GM12878 (cell line): Measurements from ENCODE around the gene LLPH. TPM values are rescaled to one million over a fixed set of nuclear protein-coding genes. Genes with fewer than 3 reads are reported as not detected.

Experiments used
- CBFB ChIP-seq: IDR thresholded peaks from 2 replicates; pipeline ENCODE4 v1.6.1; 2016; ENCODE audit warnings: antibody characterized with exemption, low read depth
- DPF2 ChIP-seq: fragments of 450-650 bp; IDR thresholded peaks from 2 replicates; pipeline ENCODE4 v1.6.1; 2017; ENCODE audit warnings: mild to moderate bottlenecking
- EED ChIP-seq: sonication (generic); IDR thresholded peaks from 2 replicates; pipeline ENCODE4 v1.6.1; 2016; ENCODE audit warnings: antibody characterized with exemption, low read depth
- ETV6 ChIP-seq, 2 experiments: fragments of 450-650 bp in 1 of 2; IDR thresholded peaks in 1 of 2; conservative IDR thresholded peaks in 1 of 2; 2 replicates each; pipeline ENCODE4 v1.6.1; 2014; ENCODE audit warnings: antibody characterized with exemption in 1 of 2, borderline replicate concordance in 1 of 2, low read depth in 1 of 2, mild to moderate bottlenecking in 1 of 2, moderate library complexity in 1 of 2
- EZH2 ChIP-seq: IDR thresholded peaks from 2 replicates; pipeline ENCODE4 v1.6.1; 2012; ENCODE audit warnings: low read depth, mild to moderate bottlenecking, control low read depth, inconsistent platforms, low read length, borderline replicate concordance; ENCODE audit not compliant: control insufficient read depth
- GATAD2B ChIP-seq: fragments of 450-650 bp; conservative IDR thresholded peaks from 2 replicates; pipeline ENCODE4 v1.6.1; 2017; ENCODE audit warnings: low read depth, mild to moderate bottlenecking, moderate library complexity
- MEF2A ChIP-seq: IDR thresholded peaks from 2 replicates; pipeline ENCODE4 v1.6.1; 2011; ENCODE audit warnings: low read depth, mild to moderate bottlenecking, low read length, moderate library complexity; ENCODE audit not compliant: insufficient read depth
- NFYA ChIP-seq: IDR thresholded peaks from 2 replicates; pipeline ENCODE4 v1.6.1; 2011; ENCODE audit warnings: low read depth, mild to moderate bottlenecking, low read length, improper control_type of control experiment, borderline replicate concordance
- NR2C2 ChIP-seq: IDR thresholded peaks from 2 replicates; pipeline ENCODE4 v1.6.1; 2011; ENCODE audit warnings: borderline replicate concordance, low read depth; ENCODE audit not compliant: control insufficient read depth, insufficient read length
- POLR2A ChIP-seq: IDR thresholded peaks from 2 replicates; pipeline ENCODE4 v1.6.1; 2011; ENCODE audit warnings: low read depth, mild to moderate bottlenecking, low read length
- RAD51 ChIP-seq: fragments of 450-650 bp; IDR thresholded peaks from 2 replicates; pipeline ENCODE4 v1.6.1; 2016; ENCODE audit warnings: moderate library complexity, mild to moderate bottlenecking, inconsistent platforms
- TARDBP ChIP-seq: IDR thresholded peaks from 2 replicates; pipeline ENCODE4 v1.6.1; 2016; ENCODE audit warnings: borderline replicate concordance
- YBX1 ChIP-seq: fragments of 450-650 bp; IDR thresholded peaks from 2 replicates; pipeline ENCODE4 v1.6.1; 2016; ENCODE audit warnings: antibody characterized with exemption
- ZNF217 ChIP-seq: fragments of 450-650 bp; IDR thresholded peaks from 2 replicates; pipeline ENCODE4 v1.6.1; 2017; ENCODE audit warnings: antibody characterized with exemption, mild to moderate bottlenecking
- ZNF24 ChIP-seq: fragments of 450-650 bp; IDR thresholded peaks from 2 replicates; pipeline ENCODE4 v1.6.1; 2017; ENCODE audit warnings: antibody characterized with exemption, mild to moderate bottlenecking
- polyA plus RNA-seq, 11 experiments: library from polyadenylated mRNA; depleted of rRNA in 4 of 11; unstranded in 6 of 11; stranded (reverse) in 5 of 11; fragments of >200 nt; fragmentation: Nextera tagmentation in 4 of 11; fragmentation: Illumina TruSeq in 1 of 11; extraction: Ambion mirVana in 4 of 11; extraction: Trizol in 1 of 11; gene quantifications; 1 replicate in 1 of 11; 2 replicates in 10 of 11; pipeline versions ENCODE4 v1.2.1 to v1.2.3, GENCODE V29; 2011 to 2016; ENCODE audit warnings: inconsistent platforms in 2 of 11, missing spikeins in 2 of 11, low read depth in 1 of 11
- total RNA-seq, 4 experiments: library from RNA; depleted of rRNA in 3 of 4; stranded (reverse); fragments of >200 nt in 3 of 4; fragmentation: Illumina TruSeq in 1 of 4; extraction: Trizol in 1 of 4; gene quantifications; 2 replicates each; pipeline versions ENCODE4 v1.2.1 to v1.2.3, GENCODE V29; 2013 to 2021
- TF ChIP-seq, protein P1 (sequence below): fragments of 450-650 bp; IDR thresholded peaks from 2 replicates; pipeline ENCODE4 v1.6.1; 2017; ENCODE audit warnings: mild to moderate bottlenecking, moderate library complexity
- TF ChIP-seq, protein P2 (sequence below): IDR thresholded peaks from 2 replicates; pipeline ENCODE4 v1.6.1; 2012; ENCODE audit warnings: low read length, inconsistent platforms
- TF ChIP-seq, protein P3 (sequence below): fragments of 450-650 bp; IDR thresholded peaks from 2 replicates; pipeline ENCODE4 v1.6.1; 2018; ENCODE audit warnings: borderline replicate concordance, mild to moderate bottlenecking; ENCODE audit not compliant: partially characterized antibody
- TF ChIP-seq, protein P4 (sequence below): fragments of 450-650 bp; IDR thresholded peaks from 2 replicates; pipeline ENCODE4 v1.6.1; 2014; ENCODE audit warnings: mild to moderate bottlenecking
- TF ChIP-seq, protein P5 (sequence below): IDR thresholded peaks from 2 replicates; pipeline ENCODE4 v1.6.1; 2011; ENCODE audit warnings: mild to moderate bottlenecking, low read depth, low read length, moderate library complexity; ENCODE audit not compliant: insufficient replicate concordance

Gene LLPH
- total and polyA plus RNA-seq, 10 of the 15 experiments (the other 5 are each of a cell fraction or from before 2014, with no cell fraction given), result 15.2 to 107 (median 70.4) TPM

DNA sequence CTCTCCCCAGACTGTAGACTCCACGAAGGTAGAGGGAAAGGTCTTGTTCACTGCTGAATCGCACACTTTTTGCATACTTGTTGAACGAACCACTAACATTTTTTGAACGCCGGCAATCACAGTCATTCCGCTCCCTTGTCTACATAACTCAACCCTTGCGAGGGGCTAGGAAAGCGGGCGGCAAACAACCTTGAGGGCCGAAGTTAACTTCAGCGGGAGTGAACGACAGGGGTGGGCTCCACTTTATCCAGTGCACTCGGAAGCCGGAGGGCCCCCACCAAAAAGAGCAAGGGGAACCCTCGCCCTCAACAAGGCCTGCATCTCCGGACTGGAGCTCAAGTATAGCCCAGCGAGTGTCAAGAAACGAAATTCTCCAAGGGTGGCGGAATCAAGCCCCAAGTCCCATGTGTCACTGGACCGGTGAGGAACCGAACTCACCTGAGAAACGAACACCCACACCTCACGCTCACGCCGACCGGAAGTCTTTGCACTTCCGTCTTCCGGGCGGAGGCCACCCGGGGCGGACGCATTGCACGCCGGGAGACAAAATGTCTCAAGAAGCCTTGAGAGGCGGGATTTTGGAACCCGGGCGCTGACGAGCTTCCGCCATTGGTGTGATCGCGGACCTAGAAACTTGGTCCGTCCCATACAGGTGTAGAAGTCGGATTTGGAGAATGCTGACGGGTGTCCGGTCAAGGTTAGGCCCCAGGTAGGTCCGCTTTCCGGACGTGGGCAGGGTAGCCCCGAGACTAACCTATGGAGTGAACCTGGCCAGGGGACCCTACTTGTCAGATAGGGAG is at the start of gene LLPH (continued):
- TF ChIP-seq, protein P1, sequence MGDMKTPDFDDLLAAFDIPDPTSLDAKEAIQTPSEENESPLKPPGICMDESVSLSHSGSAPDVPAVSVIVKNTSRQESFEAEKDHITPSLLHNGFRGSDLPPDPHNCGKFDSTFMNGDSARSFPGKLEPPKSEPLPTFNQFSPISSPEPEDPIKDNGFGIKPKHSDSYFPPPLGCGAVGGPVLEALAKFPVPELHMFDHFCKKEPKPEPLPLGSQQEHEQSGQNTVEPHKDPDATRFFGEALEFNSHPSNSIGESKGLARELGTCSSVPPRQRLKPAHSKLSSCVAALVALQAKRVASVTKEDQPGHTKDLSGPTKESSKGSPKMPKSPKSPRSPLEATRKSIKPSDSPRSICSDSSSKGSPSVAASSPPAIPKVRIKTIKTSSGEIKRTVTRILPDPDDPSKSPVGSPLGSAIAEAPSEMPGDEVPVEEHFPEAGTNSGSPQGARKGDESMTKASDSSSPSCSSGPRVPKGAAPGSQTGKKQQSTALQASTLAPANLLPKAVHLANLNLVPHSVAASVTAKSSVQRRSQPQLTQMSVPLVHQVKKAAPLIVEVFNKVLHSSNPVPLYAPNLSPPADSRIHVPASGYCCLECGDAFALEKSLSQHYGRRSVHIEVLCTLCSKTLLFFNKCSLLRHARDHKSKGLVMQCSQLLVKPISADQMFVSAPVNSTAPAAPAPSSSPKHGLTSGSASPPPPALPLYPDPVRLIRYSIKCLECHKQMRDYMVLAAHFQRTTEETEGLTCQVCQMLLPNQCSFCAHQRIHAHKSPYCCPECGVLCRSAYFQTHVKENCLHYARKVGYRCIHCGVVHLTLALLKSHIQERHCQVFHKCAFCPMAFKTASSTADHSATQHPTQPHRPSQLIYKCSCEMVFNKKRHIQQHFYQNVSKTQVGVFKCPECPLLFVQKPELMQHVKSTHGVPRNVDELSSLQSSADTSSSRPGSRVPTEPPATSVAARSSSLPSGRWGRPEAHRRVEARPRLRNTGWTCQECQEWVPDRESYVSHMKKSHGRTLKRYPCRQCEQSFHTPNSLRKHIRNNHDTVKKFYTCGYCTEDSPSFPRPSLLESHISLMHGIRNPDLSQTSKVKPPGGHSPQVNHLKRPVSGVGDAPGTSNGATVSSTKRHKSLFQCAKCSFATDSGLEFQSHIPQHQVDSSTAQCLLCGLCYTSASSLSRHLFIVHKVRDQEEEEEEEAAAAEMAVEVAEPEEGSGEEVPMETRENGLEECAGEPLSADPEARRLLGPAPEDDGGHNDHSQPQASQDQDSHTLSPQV, result no peak
- TF ChIP-seq EZH2 (no peak), MEF2A (no peak), YBX1 (no peak), CBFB (peak; percentile 67), NR2C2 (no peak), NFYA (no peak), DPF2 (no peak), GATAD2B (peak; percentile 58; the same call in 1 of the 2 replicates), RAD51 (no peak), TARDBP (no peak), POLR2A (peak; percentile 96), ZNF217 (no peak), EED (no peak), ETV6 (conservative IDR thresholded peaks at IDR 0.05 in 1 of 2, IDR thresholded peaks at IDR 0.05 in 1 of 2; ENCODE audit: borderline replicate concordance in 1 of 2, low read depth in 1 of 2) (no peak), ZNF24 (no peak)
- TF ChIP-seq, protein P2, sequence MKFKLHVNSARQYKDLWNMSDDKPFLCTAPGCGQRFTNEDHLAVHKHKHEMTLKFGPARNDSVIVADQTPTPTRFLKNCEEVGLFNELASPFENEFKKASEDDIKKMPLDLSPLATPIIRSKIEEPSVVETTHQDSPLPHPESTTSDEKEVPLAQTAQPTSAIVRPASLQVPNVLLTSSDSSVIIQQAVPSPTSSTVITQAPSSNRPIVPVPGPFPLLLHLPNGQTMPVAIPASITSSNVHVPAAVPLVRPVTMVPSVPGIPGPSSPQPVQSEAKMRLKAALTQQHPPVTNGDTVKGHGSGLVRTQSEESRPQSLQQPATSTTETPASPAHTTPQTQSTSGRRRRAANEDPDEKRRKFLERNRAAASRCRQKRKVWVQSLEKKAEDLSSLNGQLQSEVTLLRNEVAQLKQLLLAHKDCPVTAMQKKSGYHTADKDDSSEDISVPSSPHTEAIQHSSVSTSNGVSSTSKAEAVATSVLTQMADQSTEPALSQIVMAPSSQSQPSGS, result no peak
- TF ChIP-seq, protein P3, sequence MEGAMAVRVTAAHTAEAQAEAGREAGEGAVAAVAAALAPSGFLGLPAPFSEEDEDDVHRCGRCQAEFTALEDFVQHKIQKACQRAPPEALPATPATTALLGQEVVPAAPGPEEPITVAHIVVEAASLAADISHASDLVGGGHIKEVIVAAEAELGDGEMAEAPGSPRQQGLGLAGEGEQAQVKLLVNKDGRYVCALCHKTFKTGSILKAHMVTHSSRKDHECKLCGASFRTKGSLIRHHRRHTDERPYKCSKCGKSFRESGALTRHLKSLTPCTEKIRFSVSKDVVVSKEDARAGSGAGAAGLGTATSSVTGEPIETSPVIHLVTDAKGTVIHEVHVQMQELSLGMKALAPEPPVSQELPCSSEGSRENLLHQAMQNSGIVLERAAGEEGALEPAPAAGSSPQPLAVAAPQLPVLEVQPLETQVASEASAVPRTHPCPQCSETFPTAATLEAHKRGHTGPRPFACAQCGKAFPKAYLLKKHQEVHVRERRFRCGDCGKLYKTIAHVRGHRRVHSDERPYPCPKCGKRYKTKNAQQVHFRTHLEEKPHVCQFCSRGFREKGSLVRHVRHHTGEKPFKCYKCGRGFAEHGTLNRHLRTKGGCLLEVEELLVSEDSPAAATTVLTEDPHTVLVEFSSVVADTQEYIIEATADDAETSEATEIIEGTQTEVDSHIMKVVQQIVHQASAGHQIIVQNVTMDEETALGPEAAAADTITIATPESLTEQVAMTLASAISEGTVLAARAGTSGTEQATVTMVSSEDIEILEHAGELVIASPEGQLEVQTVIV, result peak; percentile 79
- TF ChIP-seq, protein P4, sequence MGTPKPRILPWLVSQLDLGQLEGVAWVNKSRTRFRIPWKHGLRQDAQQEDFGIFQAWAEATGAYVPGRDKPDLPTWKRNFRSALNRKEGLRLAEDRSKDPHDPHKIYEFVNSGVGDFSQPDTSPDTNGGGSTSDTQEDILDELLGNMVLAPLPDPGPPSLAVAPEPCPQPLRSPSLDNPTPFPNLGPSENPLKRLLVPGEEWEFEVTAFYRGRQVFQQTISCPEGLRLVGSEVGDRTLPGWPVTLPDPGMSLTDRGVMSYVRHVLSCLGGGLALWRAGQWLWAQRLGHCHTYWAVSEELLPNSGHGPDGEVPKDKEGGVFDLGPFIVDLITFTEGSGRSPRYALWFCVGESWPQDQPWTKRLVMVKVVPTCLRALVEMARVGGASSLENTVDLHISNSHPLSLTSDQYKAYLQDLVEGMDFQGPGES, result no peak
- TF ChIP-seq, protein P5, sequence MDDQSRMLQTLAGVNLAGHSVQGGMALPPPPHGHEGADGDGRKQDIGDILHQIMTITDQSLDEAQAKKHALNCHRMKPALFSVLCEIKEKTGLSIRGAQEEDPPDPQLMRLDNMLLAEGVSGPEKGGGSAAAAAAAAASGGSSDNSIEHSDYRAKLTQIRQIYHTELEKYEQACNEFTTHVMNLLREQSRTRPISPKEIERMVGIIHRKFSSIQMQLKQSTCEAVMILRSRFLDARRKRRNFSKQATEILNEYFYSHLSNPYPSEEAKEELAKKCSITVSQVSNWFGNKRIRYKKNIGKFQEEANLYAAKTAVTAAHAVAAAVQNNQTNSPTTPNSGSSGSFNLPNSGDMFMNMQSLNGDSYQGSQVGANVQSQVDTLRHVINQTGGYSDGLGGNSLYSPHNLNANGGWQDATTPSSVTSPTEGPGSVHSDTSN, result no peak
